ENCODE data around the gene FAM234B. TPM values are rescaled to one million over a fixed set of nuclear protein-coding genes. Genes with fewer than 3 reads are reported as not detected.

Gene FAM234B
- total RNA-seq, 1 donor from 2014 or later: 1.8 TPM

DNA sequence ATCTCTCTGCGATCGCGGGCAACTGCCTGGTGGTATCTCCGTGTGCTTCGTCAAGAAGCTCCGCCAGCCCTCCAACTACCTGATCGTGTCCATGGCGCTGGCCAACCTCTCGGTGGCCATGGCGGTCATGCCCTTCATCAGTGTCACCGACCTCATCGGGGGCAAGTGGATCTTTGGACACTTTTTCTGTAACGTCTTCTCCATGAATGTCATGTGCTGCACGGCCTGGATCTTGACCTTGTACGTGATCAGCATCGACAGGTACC, 42.5 kb upstream of the FAM234B start:
- Histone ChIP-seq H3K27me3 (ENCODE audit: low read depth) (no peaks in the 10 kb centered on the region), H3K4me3 (peak overlapping the region; percentile 86), H3K9me3 (replicated peaks) (no peaks in the 10 kb centered on the region), H3K36me3 (no peaks in the 10 kb centered on the region), H3K4me1 (peaks cover 48% of the 10 kb centered on the region), H3K27ac (replicated peaks) (peak overlapping the region; percentile 92)
- intact Hi-C loops (cut with micrococcal nuclease): loop anchor here (5.0 kb wide), 1 partner anchor 211 kb away; no protein-coding TSS in a partner anchor
- TF ChIP-seq CTCF (IDR thresholded peaks at IDR 0.05; ENCODE audit: borderline replicate concordance): no peak
- no peak for DNase-seq

- Histone ChIP-seq H3K36me3 (no peaks in the 10 kb centered on the region), H3K4me3 (peak overlapping the region; percentile 86), H3K27me3 (ENCODE audit: low read depth) (no peaks in the 10 kb centered on the region), H3K27ac (replicated peaks) (no peak overlapping the region), H3K9me3 (replicated peaks) (no peaks in the 10 kb centered on the region), H3K4me1 (peaks cover 40% of the 10 kb centered on the region)
- intact Hi-C loops (cut with micrococcal nuclease): loop anchor here (5.0 kb wide), 1 partner anchor 210 kb away; no protein-coding TSS in a partner anchor
- TF ChIP-seq CTCF (IDR thresholded peaks at IDR 0.05; ENCODE audit: borderline replicate concordance): no peak
- no peak for DNase-seq
These were observed 41.7 kb upstream of the FAM234B start for GRCh38 chr12:13002301-13003097.

DNA sequence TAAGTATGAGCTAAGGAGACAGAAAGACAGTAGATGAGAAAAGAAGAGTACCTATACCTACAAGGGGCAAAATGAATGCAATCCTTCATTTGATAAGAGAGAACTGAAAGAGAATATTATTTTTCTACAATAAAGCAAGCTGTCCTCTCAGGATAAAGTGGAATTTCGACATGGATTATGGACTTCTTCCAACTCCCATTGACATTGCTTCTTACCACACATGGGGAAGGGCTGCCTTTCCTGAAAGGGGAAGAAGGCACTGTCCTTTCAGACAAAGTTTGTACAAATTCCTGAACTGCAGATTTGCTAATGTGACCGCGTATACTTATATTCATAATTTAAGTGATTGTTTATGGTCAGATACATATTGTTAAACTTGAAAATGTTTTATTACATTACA, 39.8 kb upstream of the FAM234B start:
- Histone ChIP-seq H3K9me3 (replicated peaks) (no peaks in the 10 kb centered on the region), H3K27me3 (ENCODE audit: low read depth) (no peaks in the 10 kb centered on the region), H3K4me1 (peaks cover 22% of the 10 kb centered on the region), H3K36me3 (no peaks in the 10 kb centered on the region), H3K27ac (replicated peaks) (no peak overlapping the region), H3K4me3 (no peak overlapping the region)
- no peak for DNase-seq
- intact Hi-C loops (cut with micrococcal nuclease): loop anchor here (5.0 kb wide), 1 partner anchor 208 kb away; no protein-coding TSS in a partner anchor
- no peak for TF ChIP-seq CTCF (IDR thresholded peaks at IDR 0.05; ENCODE audit: borderline replicate concordance)

DNA sequence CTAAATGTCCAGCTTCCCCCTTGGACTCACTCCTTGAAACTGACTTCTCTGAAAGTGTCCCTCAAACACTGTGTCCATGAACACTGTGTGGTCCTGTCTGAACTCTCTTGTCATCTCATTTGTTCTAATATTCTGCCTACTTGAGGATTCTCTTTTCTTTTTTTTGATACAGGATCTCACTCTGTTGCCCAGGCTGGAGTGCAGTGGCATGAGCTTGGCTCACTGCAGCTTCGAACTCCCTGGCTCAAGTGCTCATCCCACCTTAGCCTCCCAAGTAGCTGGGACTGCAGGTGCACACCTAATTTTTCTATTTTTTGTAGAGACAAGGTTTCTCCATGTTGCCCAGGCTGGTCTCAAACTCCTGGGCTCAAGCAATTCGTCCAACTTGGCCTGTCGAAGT, 39.2 kb upstream of the FAM234B start:
- Histone ChIP-seq H3K27ac (replicated peaks) (no peak overlapping the region), H3K27me3 (ENCODE audit: low read depth) (no peaks in the 10 kb centered on the region), H3K4me3 (no peak overlapping the region), H3K9me3 (replicated peaks) (no peaks in the 10 kb centered on the region), H3K4me1 (peaks cover 16% of the 10 kb centered on the region), H3K36me3 (no peaks in the 10 kb centered on the region)
- TF ChIP-seq CTCF (IDR thresholded peaks at IDR 0.05; ENCODE audit: borderline replicate concordance): no peak
- DNase-seq: no peak
- intact Hi-C loops (cut with micrococcal nuclease): loop anchor here (5.0 kb wide), 1 partner anchor 207 kb away; no protein-coding TSS in a partner anchor

DNA sequence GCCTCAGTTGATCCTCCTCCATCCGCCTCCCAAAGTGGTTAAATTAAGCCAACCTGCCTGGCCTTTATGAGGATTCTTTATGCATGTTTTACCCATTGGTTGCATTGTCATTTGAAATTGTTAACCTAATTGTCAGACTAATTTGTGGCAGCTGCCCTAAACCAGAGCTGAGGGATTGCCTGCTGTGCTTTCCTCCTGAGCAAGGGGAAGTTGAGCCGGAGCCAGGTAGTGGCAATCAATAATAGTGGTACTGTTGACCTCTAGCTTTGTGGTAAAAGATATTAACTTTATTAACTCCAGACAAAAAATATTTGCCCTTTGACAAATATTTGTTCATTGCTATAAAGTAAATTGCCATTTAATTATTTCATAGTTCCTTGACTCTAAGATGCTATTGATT, 38.5 kb upstream of the FAM234B start:
- Histone ChIP-seq H3K27me3 (ENCODE audit: low read depth) (no peaks in the 10 kb centered on the region), H3K4me1 (peaks cover 12% of the 10 kb centered on the region), H3K4me3 (no peak overlapping the region), H3K36me3 (no peaks in the 10 kb centered on the region), H3K27ac (replicated peaks) (no peak overlapping the region), H3K9me3 (replicated peaks) (no peaks in the 10 kb centered on the region)
- intact Hi-C loops (cut with micrococcal nuclease): no loop called here
- no peak for DNase-seq
- no peak for TF ChIP-seq CTCF (IDR thresholded peaks at IDR 0.05; ENCODE audit: borderline replicate concordance)
